ENCODE measurements around the gene CADM4. TPM values are rescaled to one million over a fixed set of nuclear protein-coding genes. Genes with fewer than 3 reads are reported as not detected.
A peak's percentile ranks its signal among the peaks of the same experiment; 100 is the strongest.

Gene CADM4
- total and polyA plus RNA-seq, 9 of the 15 experiments (the other 6 are each of a cell fraction or from before 2014, with no cell fraction given): 0.03 to 4.6 (median 1.3) TPM

- TF ChIP-seq SLC30A9 (CRISPR knock-in tag; IDR thresholded peaks at IDR 0.05) (no peak), L3MBTL2 (IDR thresholded peaks at IDR 0.05) (peak; percentile 93), ZKSCAN1 (IDR thresholded peaks at IDR 0.05; ENCODE audit: low read depth, low read length) (no peak), ZNF175 (CRISPR knock-in tag; IDR thresholded peaks at IDR 0.05; ENCODE audit: low read depth) (no peak), MTA2 (IDR thresholded peaks at IDR 0.05; ENCODE audit: low read depth) (no peak), HDAC1 (IDR thresholded peaks at IDR 0.05) (peak in 1 of 2 experiments; percentile 73; a peak in 1 of 4 replicates), REST (IDR thresholded peaks at IDR 0.05; ENCODE audit: borderline replicate concordance) (no peak), REST (CRISPR knock-in tag; IDR thresholded peaks at IDR 0.05; ENCODE audit: low read depth) (no peak), POLR2A (conservative IDR thresholded peaks at IDR 0.05) (no peak), SMARCA5 (IDR thresholded peaks at IDR 0.05) (no peak), NCOR1 (IDR thresholded peaks at IDR 0.05) (no peak), BRD9 (IDR thresholded peaks at IDR 0.05; ENCODE audit: low read depth, partially characterized antibody) (no peak), BCLAF1 (IDR thresholded peaks at IDR 0.05; ENCODE audit: borderline replicate concordance in 1 of 2, control insufficient read depth in 1 of 2, low read depth in 2 of 2, low read length in 1 of 2) (no peak), ZNF274 (IDR thresholded peaks at IDR 0.05; ENCODE audit: borderline replicate concordance, low read depth, low read length) (no peak), ZNF79 (CRISPR knock-in tag; IDR thresholded peaks at IDR 0.05; ENCODE audit: low read depth) (no peak), MAZ (CRISPR knock-in tag; conservative IDR thresholded peaks at IDR 0.05 in 1 of 2, IDR thresholded peaks at IDR 0.05 in 1 of 2) (peak; percentile 30 to 33; a peak in 1 of 4 replicates), KAT7 (CRISPR knock-in tag; IDR thresholded peaks at IDR 0.05; ENCODE audit: borderline replicate concordance) (no peak)
Measured at GRCh38 chr19:43639519-43640423, at the start of gene CADM4 (continued).
